HEK293 (cell line): Measurements from ENCODE around the gene DCDC1.

Source experiments
- CTCF ChIA-PET: fragments of 350-600 bp; formaldehyde crosslinking; extraction: SDS; loops from one replicate; lab custom pipeline; 2021; ENCODE audit warnings: antibody characterized with exemption; lab: Yijun Ruan, JAX
- POLR2A ChIA-PET: fragments of 300-600 bp; formaldehyde crosslinking; extraction: SDS; loops from one replicate; lab custom pipeline; 2020; ENCODE audit warnings: antibody characterized with exemption, inconsistent platforms; lab: Yijun Ruan, JAX
- H3K27ac ChIP-seq: fragments of 200-500 bp; sonication (Bioruptor generic); 2 replicates; pipeline ENCODE4 v1.5.1; 2014; ENCODE audit warnings: low read depth, low read length, control low read depth, inconsistent platforms; ENCODE audit errors: extremely low read depth
- H3K36me3 ChIP-seq, 2 experiments: fragments of 200-500 bp in 1 of 2; sonication (Bioruptor generic) in 1 of 2; 1 replicate in 1 of 2; 2 replicates in 1 of 2; pipeline ENCODE4 v1.5.1; 2014 to 2017; ENCODE audit warnings: inconsistent platforms in 2 of 2, low read length in 2 of 2; ENCODE audit not compliant: control insufficient read depth in 2 of 2, insufficient read depth in 1 of 2
- H3K4me1 ChIP-seq: fragments of 200-500 bp; sonication (Bioruptor generic); 2 replicates; pipeline ENCODE4 v1.5.1; 2014; ENCODE audit warnings: mild to moderate bottlenecking, low read length, inconsistent platforms; ENCODE audit not compliant: control insufficient read depth, insufficient read depth
- H3K4me3 ChIP-seq: 2 replicates; pipeline ENCODE4 v1.5.1; 2011; ENCODE audit warnings: low read depth, mild to moderate bottlenecking, control low read depth, low read length, moderate library complexity
- H3K9me3 ChIP-seq: fragments of 200-500 bp; sonication (Bioruptor generic); 2 replicates; pipeline ENCODE4 v1.5.1; 2014; ENCODE audit warnings: low read depth, low read length, inconsistent platforms; ENCODE audit not compliant: control insufficient read depth, insufficient read depth
- ATF2 ChIP-seq: fragments of 450-650 bp; formaldehyde crosslinking; IDR thresholded peaks from 2 replicates; pipeline ENCODE4 v1.5.1; 2016; ENCODE audit warnings: missing biosample characterization, missing genetic modification characterization, low read depth
- BCL11A ChIP-seq: fragments of 450-650 bp; formaldehyde crosslinking; IDR thresholded peaks from 2 replicates; pipeline ENCODE4 v1.5.1; 2016; ENCODE audit warnings: low read depth, missing biosample characterization, missing genetic modification characterization
- KLF8 ChIP-seq: fragments of 450-650 bp; formaldehyde crosslinking; IDR thresholded peaks from 2 replicates; pipeline ENCODE4 v1.5.1; 2016; ENCODE audit warnings: missing biosample characterization, missing genetic modification characterization
- KLF9 ChIP-seq: fragments of 450-650 bp; formaldehyde crosslinking; IDR thresholded peaks from 2 replicates; pipeline ENCODE4 v1.5.1; 2016; ENCODE audit warnings: missing biosample characterization, missing genetic modification characterization, low read depth
- ZBTB49 ChIP-seq: fragments of 450-650 bp; formaldehyde crosslinking; IDR thresholded peaks from 2 replicates; pipeline ENCODE4 v1.5.1; 2016; ENCODE audit warnings: missing biosample characterization, missing genetic modification characterization, low read depth
- ZNF121 ChIP-seq: fragments of 450-650 bp; formaldehyde crosslinking; IDR thresholded peaks from 2 replicates; pipeline ENCODE4 v1.5.1; 2016; ENCODE audit warnings: missing biosample characterization, missing genetic modification characterization
- ZNF132 ChIP-seq: fragments of 450-650 bp; formaldehyde crosslinking; IDR thresholded peaks from 2 replicates; pipeline ENCODE4 v1.5.1; 2017; ENCODE audit warnings: missing biosample characterization, missing genetic modification characterization, borderline replicate concordance
- ZNF2 ChIP-seq: fragments of 450-650 bp; formaldehyde crosslinking; IDR thresholded peaks from 2 replicates; pipeline ENCODE4 v1.5.1; 2016; ENCODE audit warnings: missing biosample characterization, missing genetic modification characterization
- ZNF221 ChIP-seq: fragments of 450-650 bp; formaldehyde crosslinking; IDR thresholded peaks from 2 replicates; pipeline ENCODE4 v1.5.1; 2017; ENCODE audit warnings: missing biosample characterization, missing genetic modification characterization, borderline replicate concordance
- ZNF266 ChIP-seq: fragments of 450-650 bp; formaldehyde crosslinking; IDR thresholded peaks from 2 replicates; pipeline ENCODE4 v1.5.1; 2016; ENCODE audit warnings: missing biosample characterization, missing genetic modification characterization, low read depth
- ZNF391 ChIP-seq: fragments of 450-650 bp; formaldehyde crosslinking; IDR thresholded peaks from 2 replicates; pipeline ENCODE4 v1.5.1; 2016; ENCODE audit warnings: low read depth, missing biosample characterization, missing genetic modification characterization, borderline replicate concordance
- ZNF394 ChIP-seq: fragments of 450-650 bp; formaldehyde crosslinking; IDR thresholded peaks from 2 replicates; pipeline ENCODE4 v1.5.1; 2016; ENCODE audit warnings: missing biosample characterization, missing genetic modification characterization, mild to moderate bottlenecking, moderate library complexity, borderline replicate concordance
- ZNF530 ChIP-seq: fragments of 450-650 bp; formaldehyde crosslinking; IDR thresholded peaks from 2 replicates; pipeline ENCODE4 v1.5.1; 2016; ENCODE audit warnings: low read depth, missing biosample characterization, missing genetic modification characterization
- ZNF600 ChIP-seq: fragments of 450-650 bp; formaldehyde crosslinking; IDR thresholded peaks from 2 replicates; pipeline ENCODE4 v1.5.1; 2016; ENCODE audit warnings: missing biosample characterization, missing genetic modification characterization
- ZNF660 ChIP-seq: fragments of 450-650 bp; IDR thresholded peaks from 2 replicates; pipeline ENCODE4 v1.5.1; 2018; ENCODE audit warnings: missing biosample characterization, mild to moderate bottlenecking, missing genetic modification characterization
- TF ChIP-seq, protein P1 (sequence below): fragments of 450-650 bp; formaldehyde crosslinking; IDR thresholded peaks from 2 replicates; pipeline ENCODE4 v1.5.1; 2016; ENCODE audit warnings: missing biosample characterization, missing genetic modification characterization

DCDC1 gene

DNA sequence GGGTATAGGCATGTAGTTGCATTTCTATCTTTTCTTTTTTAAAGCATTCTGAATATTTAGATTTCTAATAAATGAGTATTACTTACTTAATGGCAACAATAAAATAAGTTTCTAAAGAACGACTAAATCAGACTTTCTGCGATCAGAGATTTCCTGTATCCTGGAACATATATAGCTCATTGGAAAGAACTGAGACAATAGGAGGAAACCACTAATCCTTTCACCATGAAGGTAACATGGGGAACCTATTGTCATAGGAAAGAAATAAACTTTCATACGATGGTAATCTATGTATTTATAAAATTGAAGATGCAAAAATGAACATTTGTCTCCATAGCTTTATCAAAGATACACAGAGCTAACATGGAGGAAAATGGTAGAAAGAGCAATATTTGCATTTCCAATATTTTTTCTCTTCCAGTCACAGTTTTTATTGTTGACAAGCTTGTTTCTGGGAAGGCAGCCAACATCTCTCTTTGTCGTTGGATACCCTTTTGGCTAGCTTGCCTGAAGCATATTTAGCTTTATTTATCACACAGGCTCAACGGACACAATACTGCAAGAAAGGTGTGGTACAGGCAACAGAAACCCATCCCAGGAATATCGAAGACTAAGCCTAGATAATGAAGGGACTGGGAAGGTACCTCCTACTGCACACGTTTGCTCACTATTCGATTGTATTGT lies 490.1 kb downstream of the DCDC1 start:
- H3K36me3 ChIP-seq = no peaks in the 10 kb centered on the region
- H3K4me3 ChIP-seq = no peak overlapping the region
- no peak for TF ChIP-seq ZBTB49
- no peak for TF ChIP-seq ZNF2
- TF ChIP-seq ZNF221 (tag by site-specific recombination) = no peak
- TF ChIP-seq ZNF394 (tag by site-specific recombination) = no peak
- no peak for TF ChIP-seq ZNF660 (tag by site-specific recombination)
- no peak for TF ChIP-seq ZNF600 (tag by site-specific recombination)
- TF ChIP-seq, protein P1, sequence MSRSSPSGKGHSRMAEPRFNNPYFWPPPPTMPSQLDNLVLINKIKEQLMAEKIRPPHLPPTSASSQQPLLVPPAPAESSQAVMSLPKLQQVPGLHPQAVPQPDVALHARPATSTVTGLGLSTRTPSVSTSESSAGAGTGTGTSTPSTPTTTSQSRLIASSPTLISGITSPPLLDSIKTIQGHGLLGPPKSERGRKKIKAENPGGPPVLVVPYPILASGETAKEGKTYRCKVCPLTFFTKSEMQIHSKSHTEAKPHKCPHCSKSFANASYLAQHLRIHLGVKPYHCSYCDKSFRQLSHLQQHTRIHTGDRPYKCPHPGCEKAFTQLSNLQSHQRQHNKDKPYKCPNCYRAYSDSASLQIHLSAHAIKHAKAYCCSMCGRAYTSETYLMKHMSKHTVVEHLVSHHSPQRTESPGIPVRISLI (tag by site-specific recombination) = no peak
- no peak for TF ChIP-seq KLF8 (tag by site-specific recombination)
- no peaks in the 10 kb centered on the region for H3K9me3 ChIP-seq
- POLR2A ChIA-PET = no interaction called here
- H3K4me1 ChIP-seq = no peaks in the 10 kb centered on the region
- CTCF ChIA-PET = interaction anchor here (0.6 to 1.6 kb wide), 2 partner anchors 35 to 419 kb away, joined by 5 read pairs; no protein-coding TSS in a partner anchor
- H3K27ac ChIP-seq = no peak overlapping the region

GRCh38 chr11:30878400-30878799 lies 491.1 kb downstream of the DCDC1 start:
- CTCF ChIA-PET = interaction anchor here (0.5 to 1.6 kb wide), 2 partner anchors 36 to 736 kb away, joined by 3 to 5 read pairs; no protein-coding TSS in a partner anchor
- no peak for TF ChIP-seq ZNF391 (tag by site-specific recombination)
- TF ChIP-seq, all 188 proteins: peak for 0
- Histone ChIP-seq H3K4me3 (no peak overlapping the region), H3K9me3 (no peaks in the 10 kb centered on the region), H3K27ac (no peak overlapping the region), H3K4me1 (no peaks in the 10 kb centered on the region), H3K36me3 (no peaks in the 10 kb centered on the region)
- POLR2A ChIA-PET = no interaction called here

DNA sequence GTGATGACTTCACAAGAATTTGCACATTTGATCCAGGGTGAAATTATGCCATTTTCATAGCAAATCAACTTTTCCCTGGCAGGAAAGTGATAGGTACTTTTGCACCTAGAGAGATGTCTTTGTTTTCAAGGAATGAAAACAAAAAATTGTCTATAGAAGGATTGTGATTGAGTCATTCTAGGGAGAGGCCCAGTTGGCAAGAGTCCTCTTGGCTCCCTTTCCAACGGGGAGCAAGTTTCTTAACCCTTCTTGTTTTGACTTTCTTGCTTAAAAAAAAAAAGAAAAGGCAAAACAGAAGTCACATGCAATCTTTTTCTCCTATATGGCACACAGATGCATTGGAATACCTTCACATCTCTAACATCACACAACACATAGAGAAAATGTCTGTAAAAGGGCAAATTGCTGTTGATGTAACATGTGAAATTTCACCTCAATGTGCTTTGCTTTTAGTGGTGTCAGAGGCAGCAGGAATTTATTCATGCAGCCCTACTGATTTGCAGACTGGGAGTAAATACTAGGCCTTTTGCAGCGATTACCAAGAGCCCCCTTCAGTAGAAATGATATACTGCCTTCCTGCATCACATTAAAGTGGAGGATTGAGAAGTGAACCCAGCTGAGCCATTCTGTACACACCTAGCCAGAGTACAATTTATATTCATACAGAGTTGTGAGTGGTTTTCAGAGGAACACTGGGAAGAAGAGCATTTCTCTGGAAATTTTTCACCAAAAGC lies 492.7 kb downstream of the DCDC1 start:
- Histone ChIP-seq H3K4me1 (no peaks in the 10 kb centered on the region), H3K36me3 (no peaks in the 10 kb centered on the region), H3K9me3 (no peaks in the 10 kb centered on the region), H3K4me3 (no peak overlapping the region), H3K27ac (no peak overlapping the region)
- TF ChIP-seq KLF9 = no peak
- TF ChIP-seq BCL11A = no peak
- TF ChIP-seq ZNF266 (tag by site-specific recombination) = no peak
- no peak for TF ChIP-seq ZNF132 (tag by site-specific recombination)
- TF ChIP-seq ZNF530 = no peak
- TF ChIP-seq ATF2 (tag by site-specific recombination) = no peak
- no peak for TF ChIP-seq ZNF121 (tag by site-specific recombination)
- CTCF ChIA-PET = no interaction called here
- POLR2A ChIA-PET = no interaction called here
